Neutrophil (primary cell): ENCODE data around the gene HOXA4.

Experiments
- H3K27ac ChIP-seq: fragments of 200-600 bp; sonication (generic); 2 replicates; pipeline ENCODE4 v1.5.1; 2016; ENCODE audit warnings: mild to moderate bottlenecking, moderate library complexity
- H3K27me3 ChIP-seq: fragments of 200-600 bp; sonication (generic); 2 replicates; pipeline ENCODE4 v1.6.0; 2016; ENCODE audit warnings: mild to moderate bottlenecking
- H3K36me3 ChIP-seq: fragments of 200-600 bp; sonication (generic); 2 replicates; pipeline ENCODE4 v1.5.1; 2017
- H3K4me1 ChIP-seq, 2 experiments: fragments of 200-600 bp in 1 of 2; sonication (generic) in 1 of 2; 1 replicate in 1 of 2; 2 replicates in 1 of 2; pipeline versions ENCODE4 v1.5.1 to v1.6.1; 2013 to 2016; ENCODE audit warnings: low read depth in 1 of 2, low read length in 1 of 2, mild to moderate bottlenecking in 1 of 2, moderate library complexity in 1 of 2; ENCODE audit not compliant: control insufficient read depth in 1 of 2, insufficient read depth in 1 of 2
- H3K4me3 ChIP-seq, 2 experiments: fragments of 200-600 bp in 1 of 2; sonication (generic) in 1 of 2; 1 replicate in 1 of 2; 2 replicates in 1 of 2; pipeline ENCODE4 v1.5.1; 2013 to 2016; ENCODE audit warnings: low read depth in 1 of 2, low read length in 1 of 2, mild to moderate bottlenecking in 1 of 2, moderate library complexity in 1 of 2
- H3K9me3 ChIP-seq: fragments of 200-600 bp; sonication (generic); 2 replicates; pipeline ENCODE4 v1.5.1; 2016
- CTCF ChIP-seq: fragments of 200-600 bp; sonication (generic); IDR thresholded peaks from 2 replicates; pipeline ENCODE4 v1.5.1; 2016; ENCODE audit warnings: antibody characterized with exemption

HOXA4 gene

GRCh38 chr7:27128776-27129728 lies 1.5 kb downstream of the HOXA4 start:
- no peaks in the 10 kb centered on the region for H3K36me3 ChIP-seq
- peaks cover 64% of the 10 kb centered on the region for H3K27me3 ChIP-seq
- H3K9me3 ChIP-seq: no peaks in the 10 kb centered on the region
- H3K4me3 ChIP-seq: no peak overlapping the region
- peaks cover 9 to 11% of the 10 kb centered on the region in 2 experiments for H3K4me1 ChIP-seq
- H3K27ac ChIP-seq: no peak overlapping the region
- TF ChIP-seq CTCF: no peak

- H3K27ac ChIP-seq: no peak overlapping the region
- no peak overlapping the region for H3K4me3 ChIP-seq
- H3K9me3 ChIP-seq: no peaks in the 10 kb centered on the region
- H3K36me3 ChIP-seq: no peaks in the 10 kb centered on the region
- H3K27me3 ChIP-seq: peaks cover 63% of the 10 kb centered on the region
- TF ChIP-seq CTCF: no peak
- peaks cover 5 to 11% of the 10 kb centered on the region in 2 experiments for H3K4me1 ChIP-seq
Measured at GRCh38 chr7:27128034-27128433, 2.5 kb downstream of the HOXA4 start.

GRCh38 chr7:27126596-27127327 lies 3.8 kb downstream of the HOXA4 start:
- no peak for TF ChIP-seq CTCF
- Histone ChIP-seq H3K4me1 (peaks cover 5 to 17% of the 10 kb centered on the region in 2 experiments), H3K27me3 (peaks cover 53% of the 10 kb centered on the region)

GRCh38 chr7:27125986-27126394 lies 4.6 kb downstream of the HOXA4 start:
- Histone ChIP-seq H3K4me1 (peaks cover 0 to 12% of the 10 kb centered on the region in 2 experiments), H3K36me3 (no peaks in the 10 kb centered on the region), H3K9me3 (no peaks in the 10 kb centered on the region), H3K4me3 (no peak overlapping the region), H3K27me3 (peaks cover 48% of the 10 kb centered on the region), H3K27ac (no peak overlapping the region)
- TF ChIP-seq CTCF: no peak

More at GRCh38 chr7:27126596-27127327, 3.8 kb downstream of the HOXA4 start:
- Histone ChIP-seq H3K9me3 (no peaks in the 10 kb centered on the region), H3K36me3 (no peaks in the 10 kb centered on the region), H3K27ac (no peak overlapping the region), H3K4me3 (no peak overlapping the region)

- Histone ChIP-seq H3K27me3 (peaks cover 45% of the 10 kb centered on the region), H3K36me3 (no peaks in the 10 kb centered on the region), H3K27ac (no peak overlapping the region), H3K4me3 (no peak overlapping the region), H3K9me3 (no peaks in the 10 kb centered on the region), H3K4me1 (peaks cover 0 to 11% of the 10 kb centered on the region in 2 experiments)
- TF ChIP-seq CTCF: no peak
Measured at GRCh38 chr7:27124902-27125689, 5.5 kb downstream of the HOXA4 start.
